Vagina (tissue), 2 donors: ENCODE measurements around the gene C19orf53.
A peak's percentile ranks its signal among the peaks of the same experiment; 100 is the strongest.

ENCODE experiments used
- POLR2A ChIP-seq, 2 donors: fragments of 450-650 bp; IDR thresholded peaks; one replicate each; pipeline ENCODE4 v1.6.1; 2017; ENCODE audit warnings: antibody characterized with exemption in 2 of 2, mild to moderate bottlenecking in 2 of 2, moderate library complexity in 2 of 2
- POLR2AphosphoS5 ChIP-seq, 2 donors: sonication (generic); formaldehyde crosslinking; IDR thresholded peaks; one replicate each; pipeline ENCODE4 v1.9.0; 2017; ENCODE audit warnings: antibody characterized with exemption in 2 of 2, mild to moderate bottlenecking in 2 of 2, low read depth in 1 of 2; ENCODE audit not compliant: insufficient read depth in 1 of 2
- TF ChIP-seq, protein P1 (sequence below), 3 experiments: fragments of 450-650 bp in 2 of 3; fragments of 200-600 bp in 1 of 3; sonication (generic) in 1 of 3; IDR thresholded peaks; one replicate each; pipeline ENCODE4 v1.5.1; 2017 to 2019; ENCODE audit warnings: antibody characterized with exemption in 3 of 3, mild to moderate bottlenecking in 2 of 3, moderate library complexity in 2 of 3

DNA sequence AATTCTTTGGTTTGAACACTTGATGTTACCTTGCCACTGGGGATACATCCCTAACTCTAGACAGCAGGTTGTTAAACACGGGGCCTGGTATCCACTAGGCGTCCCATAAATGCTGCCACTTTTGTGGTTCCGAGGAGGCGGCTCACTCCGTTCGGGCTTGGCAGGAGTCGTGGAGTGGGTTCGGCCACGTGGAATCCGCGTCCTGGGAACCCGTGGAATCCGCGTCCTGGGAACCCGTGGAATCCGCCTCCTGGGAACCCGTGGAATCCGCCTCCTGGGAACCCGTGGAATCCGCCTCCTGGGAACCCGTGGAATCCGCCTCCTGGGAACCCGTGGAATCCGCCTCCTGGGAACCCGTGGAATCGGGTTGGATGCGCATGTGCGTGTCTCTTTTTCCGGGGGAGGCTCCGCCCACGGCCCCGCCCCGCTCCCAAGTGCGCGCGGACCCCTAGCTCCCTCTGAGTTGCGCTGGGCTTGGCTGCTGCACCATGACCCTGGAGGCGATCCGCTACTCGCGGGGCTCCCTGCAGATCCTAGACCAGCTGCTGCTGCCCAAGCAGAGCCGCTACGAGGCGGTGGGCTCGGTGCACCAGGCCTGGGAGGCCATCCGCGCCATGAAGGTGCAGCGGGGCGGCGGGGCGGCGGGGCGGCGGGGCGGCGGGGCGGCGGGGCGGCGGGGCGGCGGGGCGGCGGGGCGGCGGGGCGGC lies 10.0 kb upstream of the C19orf53 start, which contains the start of gene MRI1:
- TF ChIP-seq, protein P1, sequence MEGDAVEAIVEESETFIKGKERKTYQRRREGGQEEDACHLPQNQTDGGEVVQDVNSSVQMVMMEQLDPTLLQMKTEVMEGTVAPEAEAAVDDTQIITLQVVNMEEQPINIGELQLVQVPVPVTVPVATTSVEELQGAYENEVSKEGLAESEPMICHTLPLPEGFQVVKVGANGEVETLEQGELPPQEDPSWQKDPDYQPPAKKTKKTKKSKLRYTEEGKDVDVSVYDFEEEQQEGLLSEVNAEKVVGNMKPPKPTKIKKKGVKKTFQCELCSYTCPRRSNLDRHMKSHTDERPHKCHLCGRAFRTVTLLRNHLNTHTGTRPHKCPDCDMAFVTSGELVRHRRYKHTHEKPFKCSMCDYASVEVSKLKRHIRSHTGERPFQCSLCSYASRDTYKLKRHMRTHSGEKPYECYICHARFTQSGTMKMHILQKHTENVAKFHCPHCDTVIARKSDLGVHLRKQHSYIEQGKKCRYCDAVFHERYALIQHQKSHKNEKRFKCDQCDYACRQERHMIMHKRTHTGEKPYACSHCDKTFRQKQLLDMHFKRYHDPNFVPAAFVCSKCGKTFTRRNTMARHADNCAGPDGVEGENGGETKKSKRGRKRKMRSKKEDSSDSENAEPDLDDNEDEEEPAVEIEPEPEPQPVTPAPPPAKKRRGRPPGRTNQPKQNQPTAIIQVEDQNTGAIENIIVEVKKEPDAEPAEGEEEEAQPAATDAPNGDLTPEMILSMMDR (IDR thresholded peaks at IDR 0.05), result no peak
- TF ChIP-seq POLR2AphosphoS5 (IDR thresholded peaks at IDR 0.05; ENCODE audit: insufficient read depth in 1 of 2, low read depth in 1 of 2), result peak in 1 of 2 donors; percentile 74
- peak in 1 of 2 donors; percentile 41 for TF ChIP-seq POLR2A (IDR thresholded peaks at IDR 0.05)
